Mesenchymal stem cell (in vitro differentiated cells and primary cell): ENCODE results near the gene C2CD2.

ENCODE experiments used
- DNase-seq: peaks from one replicate; pipeline ENCODE4 v3.0.0-alpha.2; 2013
- H2AFZ ChIP-seq: one replicate; pipeline ENCODE4 v1.6.1; 2013; ENCODE audit warnings: low read depth, mild to moderate bottlenecking, control low read depth, inconsistent platforms, low read length, moderate library complexity
- H2AK5ac ChIP-seq: 2 replicates; pipeline ENCODE4 v1.6.1; 2013; ENCODE audit warnings: low read length, moderate library complexity, mild to moderate bottlenecking, inconsistent platforms; ENCODE audit not compliant: severe bottlenecking
- H2BK120ac ChIP-seq: one replicate; pipeline ENCODE4 v1.6.1; 2013; ENCODE audit warnings: low read depth, mild to moderate bottlenecking, inconsistent platforms, low read length, moderate library complexity
- H2BK12ac ChIP-seq, 2 experiments: one replicate each; pipeline ENCODE4 v1.6.1; 2013; ENCODE audit warnings: inconsistent platforms in 2 of 2, low read length in 2 of 2, mild to moderate bottlenecking in 2 of 2, moderate library complexity in 2 of 2, control low read depth in 1 of 2
- H2BK15ac ChIP-seq: one replicate; pipeline ENCODE4 v1.6.1; 2013; ENCODE audit warnings: mild to moderate bottlenecking, low read depth, inconsistent platforms; ENCODE audit not compliant: poor library complexity, severe bottlenecking
- H2BK5ac ChIP-seq: 2 replicates; pipeline ENCODE4 v1.6.1; 2013; ENCODE audit warnings: low read depth, mild to moderate bottlenecking, low read length, control low read depth, inconsistent platforms; ENCODE audit not compliant: poor library complexity, severe bottlenecking
- H3K14ac ChIP-seq, 2 experiments: one replicate each; pipeline ENCODE4 v1.6.1; 2013; ENCODE audit warnings: inconsistent platforms in 2 of 2, low read length in 2 of 2, control low read depth in 1 of 2, mild to moderate bottlenecking in 1 of 2, moderate library complexity in 1 of 2
- H3K18ac ChIP-seq, 2 experiments: one replicate each; pipeline ENCODE4 v1.6.1; 2013; ENCODE audit warnings: inconsistent platforms in 2 of 2, low read length in 2 of 2, control low read depth in 1 of 2, low read depth in 1 of 2, mild to moderate bottlenecking in 1 of 2
- H3K23ac ChIP-seq, 2 experiments: one replicate each; pipeline ENCODE4 v1.6.1; 2013; ENCODE audit warnings: inconsistent platforms in 2 of 2, low read length in 2 of 2, mild to moderate bottlenecking in 2 of 2, moderate library complexity in 2 of 2, control low read depth in 1 of 2
- H3K27ac ChIP-seq: 2 replicates; pipeline ENCODE4 v1.5.1; 2013; ENCODE audit warnings: mild to moderate bottlenecking, moderate library complexity, low read length, control low read depth, inconsistent platforms; ENCODE audit not compliant: poor library complexity, severe bottlenecking
- H3K27me3 ChIP-seq, 2 experiments: 2 replicates each; pipeline versions ENCODE4 v1.6.1 to v1.7.0; 2013; ENCODE audit warnings: low read length in 2 of 2, mild to moderate bottlenecking in 2 of 2, moderate library complexity in 2 of 2, control low read depth in 1 of 2, inconsistent platforms in 1 of 2; ENCODE audit not compliant: control insufficient read depth in 1 of 2, insufficient read depth in 1 of 2
- H3K36me3 ChIP-seq, 2 experiments: 2 replicates each; pipeline versions ENCODE4 v1.6.1 to v1.7.0; 2013; ENCODE audit warnings: low read length in 2 of 2, control low read depth in 1 of 2, inconsistent platforms in 1 of 2, low read depth in 1 of 2, mild to moderate bottlenecking in 1 of 2; ENCODE audit not compliant: insufficient read depth in 2 of 2, control insufficient read depth in 1 of 2
- H3K4ac ChIP-seq, 2 experiments: one replicate each; pipeline ENCODE4 v1.6.1; 2013; ENCODE audit warnings: inconsistent platforms in 2 of 2, low read length in 2 of 2, mild to moderate bottlenecking in 2 of 2, moderate library complexity in 2 of 2, control low read depth in 1 of 2, low read depth in 1 of 2
- H3K4me1 ChIP-seq: 2 replicates; pipeline ENCODE4 v1.6.1; 2013; ENCODE audit warnings: low read depth, low read length, control low read depth; ENCODE audit not compliant: control insufficient read depth, insufficient read depth
- H3K4me2 ChIP-seq: 2 replicates; pipeline ENCODE4 v1.6.1; 2013; ENCODE audit warnings: low read length, mild to moderate bottlenecking, inconsistent platforms; ENCODE audit not compliant: poor library complexity, severe bottlenecking
- H3K4me3 ChIP-seq, 2 experiments: 2 replicates each; pipeline versions ENCODE4 v1.5.1 to v1.7.0; 2013; ENCODE audit warnings: low read length in 2 of 2, mild to moderate bottlenecking in 2 of 2, control low read depth in 1 of 2, low read depth in 1 of 2; ENCODE audit not compliant: insufficient read depth in 1 of 2
- H3K79me1 ChIP-seq: replicated peaks from 2 replicates; pipeline ENCODE4 v1.6.1; 2013; ENCODE audit warnings: mild to moderate bottlenecking, control low read depth, low read length, inconsistent platforms; ENCODE audit not compliant: poor library complexity, severe bottlenecking
- H3K9ac ChIP-seq: 2 replicates; pipeline ENCODE4 v1.7.0; 2013; ENCODE audit warnings: mild to moderate bottlenecking, low read length, moderate library complexity
- H3K9me3 ChIP-seq: 2 replicates; pipeline ENCODE4 v1.7.0; 2013; ENCODE audit warnings: mild to moderate bottlenecking, low read length; ENCODE audit not compliant: control insufficient read depth
- H4K8ac ChIP-seq: one replicate; pipeline ENCODE4 v1.6.1; 2013; ENCODE audit warnings: inconsistent platforms, mild to moderate bottlenecking, low read length, moderate library complexity
- H4K91ac ChIP-seq: one replicate; pipeline ENCODE4 v1.6.1; 2013; ENCODE audit warnings: mild to moderate bottlenecking, low read length, inconsistent platforms
- WGBS: methylation state at CpG from one replicate; pipeline ENCODE4 v1.1.7; 2013; ENCODE audit warnings: mixed read lengths; 5-methylcytosine and 5-hydroxymethylcytosine counted together

Gene C2CD2

GRCh38 chr21:41965045-41965444, 11.2 kb upstream of the C2CD2 start:
- WGBS, result 92% methylated on average over 5 of the region's 5 CpGs
- Histone ChIP-seq H3K4ac (no peak overlapping the region), H3K23ac (no peak overlapping the region), H3K79me1 (no peaks in the 10 kb centered on the region), H4K8ac (no peak overlapping the region), H3K27ac (no peak overlapping the region), H3K9ac (no peak overlapping the region), H2AK5ac (no peak overlapping the region), H3K14ac (no peak overlapping the region), H3K9me3 (no peaks in the 10 kb centered on the region), H2BK5ac (no peak overlapping the region), H2BK15ac (no peak overlapping the region), H3K4me3 (no peak overlapping the region), H3K27me3 (peaks cover under 1 to 16% of the 10 kb centered on the region in 2 experiments), H3K36me3 (no peaks in the 10 kb centered on the region), H2BK120ac (no peak overlapping the region), H3K4me1 (peaks cover 5% of the 10 kb centered on the region), H2BK12ac (no peak overlapping the region), H3K4me2 (no peak overlapping the region), H3K18ac (no peak overlapping the region), H4K91ac (no peak overlapping the region), H2AFZ (no peak overlapping the region)
- DNase-seq, result no peak

GRCh38 chr21:41964171-41964570, 10.4 kb upstream of the C2CD2 start:
- no peak overlapping the region for H2BK15ac ChIP-seq
- H3K27ac ChIP-seq, result no peak overlapping the region
- DNase-seq, result no peak
- no peak overlapping the region for H2BK12ac ChIP-seq
- H3K79me1 ChIP-seq, result no peaks in the 10 kb centered on the region
- no peak overlapping the region for H4K8ac ChIP-seq
- no peak overlapping the region for H3K18ac ChIP-seq
- no peak overlapping the region for H3K9ac ChIP-seq
- no peak overlapping the region for H2AFZ ChIP-seq
- no peak overlapping the region for H3K23ac ChIP-seq
- H3K36me3 ChIP-seq, result no peaks in the 10 kb centered on the region
- peaks cover 0 to 16% of the 10 kb centered on the region in 2 experiments for H3K27me3 ChIP-seq
- 83% methylated on average over 8 of the region's 8 CpGs for WGBS
- no peak overlapping the region for H2AK5ac ChIP-seq
- no peak overlapping the region for H3K4me3 ChIP-seq
- H3K4me1 ChIP-seq, result peaks cover 1% of the 10 kb centered on the region
- no peaks in the 10 kb centered on the region for H3K9me3 ChIP-seq
- H3K4me2 ChIP-seq, result no peak overlapping the region
- no peak overlapping the region for H3K4ac ChIP-seq
- no peak overlapping the region for H3K14ac ChIP-seq
- no peak overlapping the region for H2BK120ac ChIP-seq
- peak overlapping the region; percentile 34 for H4K91ac ChIP-seq
- H2BK5ac ChIP-seq, result no peak overlapping the region

- WGBS, result 86% methylated on average over 9 of the region's 11 CpGs
Observed at GRCh38 chr21:41962425-41962966, 8.7 kb upstream of the C2CD2 start.

GRCh38 chr21:41961753-41962152, 7.9 kb upstream of the C2CD2 start:
- peaks cover 0 to 16% of the 10 kb centered on the region in 2 experiments for H3K27me3 ChIP-seq
- H2BK12ac ChIP-seq, result peak overlapping the region in 1 of 2 experiments; percentile 74
- no peak overlapping the region for H3K4me3 ChIP-seq
- no peak overlapping the region for H3K14ac ChIP-seq
- H2BK120ac ChIP-seq, result no peak overlapping the region
- H3K4ac ChIP-seq, result no peak overlapping the region
- no peaks in the 10 kb centered on the region for H3K36me3 ChIP-seq
- H3K4me1 ChIP-seq, result peaks cover 18% of the 10 kb centered on the region
- no peak overlapping the region for H3K23ac ChIP-seq
- H3K79me1 ChIP-seq, result no peaks in the 10 kb centered on the region
- no peak overlapping the region for H3K9ac ChIP-seq
- 81% methylated on average over 7 of the region's 8 CpGs for WGBS
- H3K27ac ChIP-seq, result no peak overlapping the region
- no peak overlapping the region for H2BK5ac ChIP-seq
- H3K9me3 ChIP-seq, result no peaks in the 10 kb centered on the region
- no peak overlapping the region for H3K4me2 ChIP-seq
- no peak overlapping the region for H2AK5ac ChIP-seq
- H3K18ac ChIP-seq, result peak overlapping the region in 1 of 2 experiments; percentile 25
- DNase-seq, result no peak
- H4K8ac ChIP-seq, result no peak overlapping the region
- H2AFZ ChIP-seq, result no peak overlapping the region
- peak overlapping the region; percentile 73 for H2BK15ac ChIP-seq
- no peak overlapping the region for H4K91ac ChIP-seq

More at GRCh38 chr21:41962425-41962966, 8.7 kb upstream of the C2CD2 start:
- Histone ChIP-seq H3K4ac (no peak overlapping the region), H3K4me2 (no peak overlapping the region), H2BK120ac (no peak overlapping the region), H2BK12ac (peak overlapping the region in 1 of 2 experiments; percentile 25), H3K36me3 (no peaks in the 10 kb centered on the region), H3K4me1 (peaks cover 11% of the 10 kb centered on the region), H2BK15ac (peak overlapping the region; percentile 12), H2AK5ac (peak overlapping the region; percentile 51), H3K4me3 (no peak overlapping the region), H3K9ac (no peak overlapping the region), H4K91ac (no peak overlapping the region), H3K27me3 (peaks cover 0 to 16% of the 10 kb centered on the region in 2 experiments), H3K23ac (no peak overlapping the region), H3K18ac (no peak overlapping the region), H2AFZ (no peak overlapping the region), H3K9me3 (no peaks in the 10 kb centered on the region), H2BK5ac (no peak overlapping the region), H4K8ac (no peak overlapping the region), H3K79me1 (no peaks in the 10 kb centered on the region), H3K14ac (no peak overlapping the region), H3K27ac (no peak overlapping the region)
- DNase-seq, result no peak
